HL-60 (cell line): ENCODE results near the gene IQGAP3.

Experiments
- CTCF ChIP-seq: IDR thresholded peaks from one replicate; pipeline ENCODE4 v1.5.1; 2011; ENCODE audit warnings: low read length, control low read depth, inconsistent platforms; ENCODE audit not compliant: insufficient read depth
- POLR2AphosphoS5 ChIP-seq: IDR thresholded peaks from 2 replicates; pipeline ENCODE4 v1.6.1; 2012; ENCODE audit warnings: low read depth
- REST ChIP-seq: IDR thresholded peaks from 2 replicates; pipeline ENCODE4 v1.6.1; 2012; ENCODE audit warnings: low read depth; ENCODE audit not compliant: insufficient replicate concordance
- SPI1 ChIP-seq: IDR thresholded peaks from 2 replicates; pipeline ENCODE4 v1.6.1; 2012; ENCODE audit warnings: low read depth, mild to moderate bottlenecking, borderline replicate concordance

- TF ChIP-seq CTCF, result no peak
- no peak for TF ChIP-seq REST
- no peak; the same call in 1 of the 2 replicates for TF ChIP-seq POLR2AphosphoS5
- no peak for TF ChIP-seq SPI1
These were observed 93.0 kb downstream of the IQGAP3 start for GRCh38 chr1:156479093-156480015.
